Adipocyte (in vitro differentiated cells): ENCODE data around the gene EHMT2.
A peak's percentile ranks its signal among the peaks of the same experiment; 100 is the strongest.
"Not testable (repeated sequence)": the region's sequence is repeated elsewhere in the genome, so short reads cannot be mapped to it uniquely, and the experiment has no call there.

Experiments used
- DNase-seq: peaks from one replicate; pipeline ENCODE4 v3.0.0-alpha.2; 2015; ENCODE audit warnings: low read depth
- H3K27me3 ChIP-seq: replicated peaks from 2 replicates; pipeline ENCODE4 v1.7.0; 2013; ENCODE audit warnings: mild to moderate bottlenecking, low read length, moderate library complexity; ENCODE audit not compliant: control insufficient read depth, insufficient read depth
- H3K36me3 ChIP-seq: 2 replicates; pipeline ENCODE4 v1.7.0; 2013; ENCODE audit warnings: low read length, mild to moderate bottlenecking, moderate library complexity; ENCODE audit not compliant: control insufficient read depth, insufficient read depth, severe bottlenecking
- H3K4me1 ChIP-seq: 2 replicates; pipeline ENCODE4 v1.7.0; 2013; ENCODE audit warnings: mild to moderate bottlenecking, low read length, moderate library complexity; ENCODE audit not compliant: control insufficient read depth, insufficient read depth
- H3K4me3 ChIP-seq: 2 replicates; pipeline ENCODE4 v1.7.0; 2013; ENCODE audit warnings: mild to moderate bottlenecking, low read length, moderate library complexity
- H3K9ac ChIP-seq: 2 replicates; pipeline ENCODE4 v1.7.0; 2013; ENCODE audit warnings: mild to moderate bottlenecking, low read length, moderate library complexity
- H3K9me3 ChIP-seq: 2 replicates; pipeline ENCODE4 v1.7.0; 2013; ENCODE audit warnings: mild to moderate bottlenecking, low read length, moderate library complexity; ENCODE audit not compliant: control insufficient read depth

Gene EHMT2

GRCh38 chr6:31897612-31898382 is at the start of gene EHMT2:
EHMT2 (minus strand) TSS chr6:31897698; CDS start chr6:31897677, 21 bp downstream.
- Histone ChIP-seq H3K27me3 (no peaks in the 10 kb centered on the region), H3K4me3 (peak within 1 kb of the TSS; percentile 94), H3K4me1 (peaks cover 25% of the 10 kb centered on the region), H3K9me3 (no peaks in the 10 kb centered on the region), H3K9ac (peak within 1 kb of the TSS; percentile 91), H3K36me3 (peaks cover 15% of the 10 kb centered on the region)
- DNase-seq: peak; percentile 94

GRCh38 chr6:31947070-31947675 is 49.7 kb upstream of the EHMT2 start:
- no peak overlapping the region for H3K4me3 ChIP-seq
- H3K4me1 ChIP-seq: peaks cover 38% of the 10 kb centered on the region
- no peaks in the 10 kb centered on the region for H3K9me3 ChIP-seq
- H3K27me3 ChIP-seq: no peaks in the 10 kb centered on the region
- DNase-seq: no peak
- peaks cover 11% of the 10 kb centered on the region for H3K36me3 ChIP-seq
- no peak overlapping the region for H3K9ac ChIP-seq

GRCh38 chr6:31946370-31946885 is 48.9 kb upstream of the EHMT2 start:
- Histone ChIP-seq H3K9me3 (no peaks in the 10 kb centered on the region), H3K9ac (peak overlapping the region; percentile 39)
- no peak for DNase-seq

GRCh38 chr6:31945507-31946369 is 48.2 kb upstream of the EHMT2 start, which contains the start of gene CFB:
CFB (plus strand) TSS chr6:31946095; CDS start chr6:31946222, 127 bp downstream.
- H3K9ac ChIP-seq: peak within 1 kb of the TSS; percentile 39
- peak; percentile 90 for DNase-seq
- H3K9me3 ChIP-seq: no peaks in the 10 kb centered on the region
- no peaks in the 10 kb centered on the region for H3K27me3 ChIP-seq
- H3K36me3 ChIP-seq: no peaks in the 10 kb centered on the region
- H3K4me3 ChIP-seq: peak within 1 kb of the TSS; percentile 63
- H3K4me1 ChIP-seq: peaks cover 37% of the 10 kb centered on the region

More at GRCh38 chr6:31946370-31946885, 48.9 kb upstream of the EHMT2 start:
- Histone ChIP-seq H3K4me3 (peak overlapping the region; percentile 63), H3K27me3 (no peaks in the 10 kb centered on the region), H3K4me1 (peaks cover 39% of the 10 kb centered on the region), H3K36me3 (peaks cover 4% of the 10 kb centered on the region)

GRCh38 chr6:31945154-31945506 is 47.6 kb upstream of the EHMT2 start:
- Histone ChIP-seq H3K9me3 (no peaks in the 10 kb centered on the region), H3K27me3 (no peaks in the 10 kb centered on the region), H3K9ac (peak overlapping the region; percentile 39), H3K4me3 (peak overlapping the region; percentile 63), H3K36me3 (no peaks in the 10 kb centered on the region), H3K4me1 (peaks cover 32% of the 10 kb centered on the region)
- no peak for DNase-seq

- H3K36me3 ChIP-seq: no peaks in the 10 kb centered on the region
- H3K9ac ChIP-seq: no peak overlapping the region
- no peaks in the 10 kb centered on the region for H3K9me3 ChIP-seq
- no peaks in the 10 kb centered on the region for H3K27me3 ChIP-seq
- no peak for DNase-seq
- peaks cover 27% of the 10 kb centered on the region for H3K4me1 ChIP-seq
- no peak overlapping the region for H3K4me3 ChIP-seq
Measured at GRCh38 chr6:31943742-31944141, 46.2 kb upstream of the EHMT2 start.

GRCh38 chr6:31940256-31940664 is 42.8 kb upstream of the EHMT2 start:
- Histone ChIP-seq H3K36me3 (no peaks in the 10 kb centered on the region), H3K27me3 (no peaks in the 10 kb centered on the region), H3K9ac (no peak overlapping the region), H3K9me3 (no peaks in the 10 kb centered on the region), H3K4me1 (peaks cover 9% of the 10 kb centered on the region), H3K4me3 (no peak overlapping the region)
- DNase-seq: peak; percentile 48

GRCh38 chr6:31935823-31936222 is 38.3 kb upstream of the EHMT2 start:
- Histone ChIP-seq H3K4me3 (no peak overlapping the region), H3K4me1 (no peaks in the 10 kb centered on the region), H3K9me3 (no peaks in the 10 kb centered on the region), H3K9ac (no peak overlapping the region), H3K27me3 (peaks cover 7% of the 10 kb centered on the region), H3K36me3 (no peaks in the 10 kb centered on the region)
- no peak for DNase-seq

- Histone ChIP-seq H3K36me3 (no peaks in the 10 kb centered on the region), H3K27me3 (peaks cover 7% of the 10 kb centered on the region)
Measured at GRCh38 chr6:31935021-31935420, 37.5 kb upstream of the EHMT2 start.

GRCh38 chr6:31933537-31933936 is 36.0 kb upstream of the EHMT2 start:
- H3K9me3 ChIP-seq: no peaks in the 10 kb centered on the region
- no peak for DNase-seq
- H3K27me3 ChIP-seq: peaks cover 7% of the 10 kb centered on the region
- no peak overlapping the region for H3K9ac ChIP-seq
- H3K4me3 ChIP-seq: no peak overlapping the region
- no peaks in the 10 kb centered on the region for H3K36me3 ChIP-seq
- H3K4me1 ChIP-seq: no peaks in the 10 kb centered on the region

More at GRCh38 chr6:31935021-31935420, 37.5 kb upstream of the EHMT2 start:
- no peak overlapping the region for H3K4me3 ChIP-seq
- no peak for DNase-seq
- H3K4me1 ChIP-seq: no peaks in the 10 kb centered on the region
- H3K9me3 ChIP-seq: no peaks in the 10 kb centered on the region
- H3K9ac ChIP-seq: no peak overlapping the region

- H3K9me3 ChIP-seq, H3K9ac ChIP-seq, H3K27me3 ChIP-seq: not testable (repeated sequence)
Measured at GRCh38 chr6:31932137-31932536, 34.6 kb upstream of the EHMT2 start.

More at GRCh38 chr6:31932137-31932536, 34.6 kb upstream of the EHMT2 start:
- H3K4me1 ChIP-seq: peaks cover 12% of the 10 kb centered on the region
- not testable (repeated sequence) for H3K36me3 ChIP-seq, DNase-seq, H3K4me3 ChIP-seq
